ENCODE results near the gene SORL1.

GRCh38 chr11:121421149-121421901 lies 30.8 kb upstream of the SORL1 start:
- TF ChIP-seq CTCF (IDR thresholded peaks at IDR 0.05) (no peak), POLR2A (IDR thresholded peaks at IDR 0.05) (no peak), POLR2AphosphoS5 (IDR thresholded peaks at IDR 0.05) (no peak), EP300 (IDR thresholded peaks at IDR 0.05) (no peak)
